Right kidney (tissue), 1 donor: ENCODE measurements around the gene TCFL5.

Experiments used
- DNase-seq: peaks from one replicate; pipeline ENCODE4 v3.0.0-alpha.2; 2016

TCFL5 gene

DNA sequence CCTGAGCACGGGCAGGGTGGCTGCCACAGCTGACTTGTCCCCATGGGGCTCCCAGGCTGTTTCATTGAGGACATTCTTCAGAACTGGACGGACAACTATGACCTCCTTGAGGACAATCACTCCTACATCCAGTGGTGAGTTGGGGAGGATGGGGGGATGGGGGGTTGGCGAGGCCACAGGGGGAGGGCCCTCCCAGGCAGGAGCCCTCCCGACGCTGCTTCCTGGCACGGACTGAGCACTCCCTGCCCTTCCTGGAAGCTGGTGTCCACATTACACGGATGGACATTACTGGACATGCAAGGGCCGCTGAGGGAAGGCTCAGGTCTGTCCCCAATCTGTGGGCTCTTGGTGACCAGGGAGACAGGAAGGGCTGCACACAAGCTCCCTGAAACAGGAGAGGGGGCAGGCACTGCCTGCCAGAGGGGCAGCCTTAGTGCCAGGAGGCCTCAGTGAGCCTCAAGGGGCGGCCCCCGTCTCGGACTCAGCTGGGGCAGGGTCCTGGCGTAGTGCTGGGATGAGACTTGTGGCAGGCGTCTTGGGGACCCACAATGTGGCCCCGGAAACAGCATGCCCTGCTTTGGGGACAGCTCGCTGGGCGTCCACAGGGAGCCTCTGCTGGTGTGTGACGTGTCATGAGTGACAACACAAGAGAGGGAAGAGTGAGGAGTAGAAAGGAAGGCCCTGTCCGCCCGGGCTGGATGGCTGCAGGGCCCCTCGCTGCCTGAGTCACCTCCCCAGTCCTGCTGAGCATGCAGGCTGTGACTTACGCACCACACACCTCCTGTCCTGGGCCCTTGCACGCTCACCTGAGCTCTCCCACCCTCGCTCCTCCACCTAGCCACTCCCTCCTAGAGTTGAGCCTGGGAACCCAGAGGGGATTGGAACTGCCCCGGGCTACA, 51.8 kb downstream of the TCFL5 start:
- no peak for DNase-seq

DNA sequence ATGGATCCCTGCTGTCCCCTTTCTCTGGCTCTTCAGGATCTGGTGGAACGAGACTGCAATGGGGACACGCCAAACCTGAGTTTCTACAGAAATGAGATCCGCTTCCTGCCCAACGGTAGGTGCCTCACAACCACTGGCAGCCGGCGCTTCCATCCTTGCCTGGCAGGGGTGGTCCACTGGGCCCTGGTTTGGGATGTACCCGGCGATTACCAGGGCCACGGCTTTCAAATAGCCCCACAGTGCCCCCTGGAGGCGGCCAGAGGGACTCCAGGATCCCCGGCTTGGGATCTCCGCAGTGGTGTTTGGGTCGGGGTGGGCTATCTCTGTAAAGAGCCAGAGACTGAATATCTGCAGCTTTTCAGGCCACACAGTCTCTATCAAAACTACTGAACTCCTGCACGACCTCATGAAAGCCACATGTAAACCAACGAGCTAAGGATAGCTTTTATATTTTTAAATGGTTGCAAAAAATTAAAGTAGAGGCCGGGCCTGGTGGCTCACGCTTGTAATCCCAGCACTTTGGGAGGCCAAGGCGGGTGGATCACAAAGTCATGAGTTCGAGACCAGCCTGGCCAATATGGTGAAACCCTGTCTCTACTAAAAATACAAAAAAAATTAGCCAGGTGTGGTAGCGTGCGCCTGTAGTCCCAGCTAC, 53.3 kb downstream of the TCFL5 start:
- DNase-seq = no peak

DNA sequence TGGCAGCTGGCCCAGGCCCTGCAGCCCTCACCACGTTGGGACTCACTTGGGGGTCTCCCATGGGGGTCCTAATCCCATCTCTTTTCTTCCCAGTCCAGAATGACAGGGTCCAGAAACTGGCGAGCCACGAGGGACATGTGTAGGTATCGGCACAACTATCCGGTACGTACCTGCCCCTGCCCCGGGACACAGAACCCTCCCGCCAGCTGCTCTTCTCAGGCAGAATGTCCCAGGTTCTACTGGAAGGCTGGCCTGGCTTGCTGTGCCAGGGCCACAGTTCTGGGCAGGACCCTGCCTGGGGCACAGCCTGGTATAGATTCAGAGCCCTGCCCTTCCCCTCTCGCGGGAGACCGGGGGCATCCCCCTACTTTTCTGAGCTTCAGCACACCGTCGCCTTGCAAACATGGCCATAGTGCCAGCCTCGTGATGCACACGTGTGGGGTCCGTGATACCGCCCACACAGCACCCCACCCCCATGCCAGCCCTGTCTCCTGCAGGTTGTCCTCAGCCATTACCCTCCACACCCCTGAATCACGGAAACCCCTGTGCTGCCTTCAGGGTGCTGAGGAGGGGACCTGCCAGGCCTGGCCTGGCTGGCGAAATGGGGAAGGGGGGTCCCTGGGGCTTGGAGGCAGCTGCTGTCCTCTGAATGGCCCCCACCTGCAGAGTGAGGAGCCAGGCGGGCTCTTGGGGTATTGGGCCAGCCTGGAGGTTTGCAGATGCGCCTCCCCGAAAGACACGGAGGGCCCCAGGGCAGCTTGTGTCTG, 54.0 kb downstream of the TCFL5 start:
- DNase-seq = no peak

DNA sequence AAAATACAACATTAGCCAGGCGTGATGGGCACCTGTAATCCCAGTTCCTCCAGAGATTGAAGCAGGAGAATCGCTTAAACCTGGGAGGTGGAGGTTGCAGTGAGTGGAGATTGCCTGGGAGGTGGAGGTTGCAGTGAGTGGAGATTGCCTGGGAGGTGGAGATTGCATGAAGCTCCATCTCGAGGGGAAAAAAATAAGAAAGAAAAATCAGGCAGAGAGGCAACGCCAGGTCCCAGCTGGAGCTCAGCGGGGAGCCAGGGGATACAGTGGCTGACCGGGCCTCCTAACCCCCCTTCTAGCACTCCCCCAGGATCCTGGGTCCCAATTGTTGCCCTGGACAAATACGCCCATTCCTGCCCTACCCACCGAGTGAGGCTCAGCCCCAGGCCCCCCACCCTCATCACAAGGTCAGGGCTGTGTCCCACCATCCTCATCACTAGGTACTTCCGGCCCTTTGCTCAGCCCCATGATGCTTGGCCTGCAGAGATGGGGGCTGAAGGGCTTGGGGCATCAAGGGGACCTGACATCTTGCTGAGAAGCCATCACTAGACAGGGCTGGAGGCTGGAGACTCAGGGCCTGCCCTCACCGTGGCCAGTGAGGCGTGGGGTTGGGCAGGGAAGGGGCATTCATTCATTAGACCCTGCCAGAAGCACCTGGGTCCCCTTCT, 55.1 kb downstream of the TCFL5 start:
- no peak for DNase-seq

DNA sequence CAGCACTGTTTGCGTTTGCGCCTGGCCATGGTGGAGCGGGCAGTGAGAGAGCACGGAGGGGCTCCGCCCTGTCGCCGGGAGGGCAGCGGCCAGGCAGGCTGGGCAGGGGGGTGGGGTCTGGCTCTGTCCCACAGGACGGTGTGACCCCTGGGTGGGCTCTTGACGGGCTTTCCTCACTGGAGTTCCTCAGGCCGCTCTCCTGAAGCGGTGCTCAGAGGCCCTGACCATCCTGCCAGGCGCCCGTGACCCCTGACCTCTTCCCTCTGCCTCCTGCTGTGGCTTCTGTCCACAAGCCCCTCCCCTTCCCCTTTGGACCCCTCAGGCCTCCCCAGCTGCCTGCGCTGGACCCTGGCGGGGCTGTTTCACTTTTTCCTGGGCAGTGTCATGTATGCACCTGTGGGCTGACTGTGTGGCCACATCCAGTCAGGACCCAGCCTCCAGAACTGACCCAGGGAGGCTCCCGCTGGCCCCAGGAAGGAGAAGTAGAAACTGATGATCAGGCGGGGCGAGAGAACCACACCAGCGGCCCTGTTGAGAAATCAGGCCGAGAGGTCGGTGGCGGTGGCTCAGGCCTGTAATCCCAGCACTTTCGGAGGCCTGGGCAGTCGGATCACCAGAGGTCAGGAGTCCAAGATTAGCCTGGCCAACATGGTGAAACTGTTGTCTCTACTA, 55.8 kb downstream of the TCFL5 start:
- no peak for DNase-seq

DNA sequence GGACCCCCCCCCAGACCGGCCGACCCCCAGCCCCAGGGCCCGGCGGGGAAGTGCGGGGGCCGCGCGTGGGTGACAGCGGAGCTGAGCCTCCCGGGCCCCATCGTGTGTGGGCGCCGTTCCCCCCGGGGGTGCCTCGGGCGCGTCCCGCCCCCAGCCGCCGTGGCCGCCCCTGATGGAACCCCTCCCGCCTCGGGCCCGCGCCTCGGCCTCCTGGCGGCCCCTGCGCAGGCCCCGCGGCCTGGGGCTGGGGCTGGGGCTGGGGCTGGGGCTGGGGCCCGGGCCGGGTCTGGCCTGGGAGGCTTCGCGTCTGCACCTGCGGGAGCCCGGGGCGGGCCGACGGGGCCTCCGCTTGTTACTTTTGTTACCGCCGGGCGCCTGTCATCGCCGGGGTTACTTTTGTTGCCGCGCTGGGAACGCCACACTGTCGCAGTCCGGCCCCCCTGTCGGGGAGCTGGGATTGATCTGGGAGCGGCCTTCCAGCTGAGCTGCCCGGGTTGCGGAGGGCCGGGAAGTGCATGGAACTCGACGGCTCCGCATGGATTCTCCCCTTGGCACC, 56.4 kb downstream of the TCFL5 start:
- DNase-seq = no peak

DNA sequence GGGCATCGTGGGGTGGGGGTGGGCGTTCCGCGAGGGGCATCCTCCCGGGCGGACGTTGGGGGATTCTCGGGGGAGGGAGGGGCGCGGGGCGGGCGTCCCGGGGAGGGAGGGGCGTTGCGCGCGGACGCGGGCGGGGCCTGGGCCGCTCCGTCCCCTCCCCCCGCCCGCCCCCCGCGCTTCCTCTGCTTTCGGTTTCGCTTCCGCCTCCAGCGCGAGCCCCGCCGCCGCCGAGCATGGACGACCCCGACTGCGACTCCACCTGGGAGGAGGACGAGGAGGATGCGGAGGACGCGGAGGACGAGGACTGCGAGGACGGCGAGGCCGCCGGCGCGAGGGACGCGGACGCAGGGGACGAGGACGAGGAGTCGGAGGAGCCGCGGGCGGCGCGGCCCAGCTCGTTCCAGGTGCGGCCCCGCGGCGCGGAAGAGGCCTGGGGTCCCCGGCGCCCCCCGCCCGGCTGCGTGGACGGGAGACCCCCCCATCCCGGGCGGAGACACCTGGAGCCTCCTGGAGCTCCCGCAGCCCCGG, 56.9 kb downstream of the TCFL5 start, which contains the start of gene OGFR:
OGFR (plus strand) TSS at position 209 of the 528 bp plus-strand sequence; CDS start at position 234, 25 bp downstream.
- DNase-seq = peak; percentile 69

DNA sequence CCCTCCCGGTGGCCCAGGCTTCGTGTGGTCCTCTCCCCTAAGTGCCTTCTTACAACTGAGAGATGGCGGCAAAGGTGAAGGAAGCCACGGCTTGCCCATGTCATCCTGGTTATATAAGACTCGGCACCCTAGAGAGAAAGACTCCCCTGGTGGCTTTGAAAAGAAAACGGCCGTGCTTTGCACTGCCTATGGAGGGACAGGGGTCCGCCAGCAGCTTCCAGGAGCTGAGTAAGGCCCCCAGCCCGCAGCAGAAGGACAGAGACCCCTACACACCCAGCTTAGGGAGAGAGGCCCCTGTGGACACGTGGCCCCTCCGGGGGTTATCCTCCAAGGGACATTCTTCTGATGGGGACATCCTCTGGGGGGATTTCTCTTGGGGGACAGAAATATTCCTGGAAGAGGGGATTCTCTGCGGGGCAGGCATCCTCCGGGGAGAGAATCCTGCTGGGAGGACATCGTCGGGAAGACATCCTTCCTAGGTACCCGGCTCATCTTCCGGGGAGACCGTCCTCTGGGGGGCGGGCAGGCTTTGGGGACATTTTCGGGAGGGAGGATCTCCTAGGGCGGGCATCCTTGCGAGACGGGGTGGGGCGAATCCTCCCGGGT, 57.5 kb downstream of the TCFL5 start:
- no peak for DNase-seq

DNA sequence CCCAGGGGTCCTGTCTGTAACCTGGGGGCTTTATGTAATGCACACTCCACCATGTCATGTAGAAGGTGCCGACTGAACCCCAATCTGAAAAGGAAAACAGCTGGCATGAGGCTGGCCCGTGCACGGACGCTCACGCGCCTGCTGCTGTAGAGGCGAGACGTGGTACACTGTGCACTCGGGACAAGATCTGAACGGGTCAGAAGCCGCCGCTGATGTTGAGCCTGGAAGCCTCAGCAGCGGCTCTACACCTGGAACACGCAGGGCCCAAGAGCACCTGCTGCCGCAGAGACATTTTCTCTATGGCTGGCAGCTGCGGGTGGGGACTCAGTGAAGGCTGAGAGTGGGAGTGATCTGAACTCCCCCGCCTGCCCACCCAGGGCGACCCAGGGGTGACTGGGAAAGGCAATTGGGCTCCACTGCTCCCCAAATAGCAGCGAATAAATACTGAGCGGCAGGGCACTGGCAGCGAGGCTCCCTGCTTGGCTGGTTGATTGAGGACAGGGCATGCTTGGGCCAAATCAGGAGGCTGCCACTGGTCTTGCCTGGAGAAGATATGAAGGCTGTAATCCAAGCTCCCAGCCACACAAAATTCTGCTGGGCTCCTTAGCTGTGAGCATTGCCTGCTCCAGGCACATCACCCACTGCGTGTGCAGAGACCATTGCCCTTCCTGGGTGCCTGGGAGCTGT, 59.5 kb downstream of the TCFL5 start:
- DNase-seq = no peak

DNA sequence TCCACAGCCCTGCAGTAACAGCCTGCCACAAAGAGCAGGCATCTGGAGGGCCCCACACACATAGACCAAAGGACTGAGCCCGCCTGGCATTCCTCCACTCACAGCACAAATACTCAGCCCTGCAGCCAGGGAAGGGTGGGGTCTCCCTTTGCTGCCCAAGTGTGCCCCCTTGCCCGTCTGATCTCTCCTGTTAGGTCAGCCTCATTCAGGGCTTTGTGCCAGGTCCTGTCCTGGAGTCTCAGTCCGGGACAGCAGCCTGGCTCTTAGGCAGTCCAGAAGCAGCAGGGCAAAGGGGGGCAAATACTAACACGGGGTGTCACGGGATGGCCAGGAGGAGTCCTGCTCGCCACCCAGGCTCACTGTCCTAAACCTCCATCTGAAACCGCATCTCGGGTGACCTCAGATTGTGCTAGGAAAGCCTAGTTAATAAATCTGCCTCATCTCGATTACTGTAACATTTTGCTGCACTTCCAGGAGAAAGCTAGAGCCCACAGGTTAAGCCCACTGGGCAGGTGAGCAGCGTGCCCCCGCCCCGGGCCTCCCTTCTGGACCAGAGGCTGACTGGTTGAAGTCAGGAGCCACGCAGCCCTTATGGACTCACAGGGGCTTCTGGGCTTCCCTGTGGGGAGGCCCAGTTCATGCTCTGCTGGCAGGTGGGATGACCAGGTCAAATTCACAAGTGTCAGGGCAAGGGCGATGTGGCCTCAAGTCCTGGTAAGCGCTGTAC, 60.2 kb downstream of the TCFL5 start:
- DNase-seq = no peak

DNA sequence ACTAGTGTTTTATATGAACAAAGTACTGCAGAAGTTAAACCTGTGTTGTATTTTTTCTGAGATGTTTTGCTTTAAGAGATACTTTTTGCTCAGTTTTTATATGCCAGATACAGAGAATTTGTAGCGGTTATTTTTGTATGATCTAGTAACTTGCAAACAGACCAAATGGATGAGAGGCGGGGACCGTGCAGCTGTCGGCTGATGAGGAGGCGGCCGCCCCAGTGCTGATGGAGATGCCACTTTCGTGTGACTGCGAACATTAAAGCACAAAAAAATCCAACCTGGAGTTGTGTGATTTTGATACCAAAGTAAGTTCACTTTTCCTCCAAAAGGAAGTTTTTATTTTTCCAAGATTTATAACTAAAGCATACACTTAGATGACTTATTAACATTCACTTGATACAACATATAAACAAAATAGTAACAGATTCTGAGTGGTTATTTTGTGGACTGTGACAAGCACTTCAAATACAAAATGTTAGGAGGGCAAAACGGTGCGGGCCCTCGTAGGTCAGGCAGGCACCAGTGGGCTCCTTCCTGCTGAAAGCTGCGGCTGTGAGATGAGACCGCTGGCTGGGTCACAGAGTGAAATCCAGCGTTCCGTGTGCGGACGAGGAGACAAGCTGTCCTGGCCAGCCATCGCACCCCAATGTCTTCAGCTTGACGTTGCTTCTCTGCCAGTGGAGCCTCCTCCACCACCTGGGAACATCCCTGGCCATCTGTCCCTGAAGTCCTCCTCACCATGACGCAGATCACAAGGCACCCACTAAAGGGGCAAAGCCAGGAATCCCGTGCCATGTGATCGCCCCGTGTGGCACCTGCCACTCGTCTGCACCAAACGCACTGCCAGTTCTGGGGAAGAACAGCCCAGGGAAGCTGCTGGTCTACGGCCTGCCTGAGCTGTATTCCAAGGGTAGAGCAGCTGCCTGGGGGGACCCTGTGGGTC, 61.0 kb downstream of the TCFL5 start:
- DNase-seq = no peak

DNA sequence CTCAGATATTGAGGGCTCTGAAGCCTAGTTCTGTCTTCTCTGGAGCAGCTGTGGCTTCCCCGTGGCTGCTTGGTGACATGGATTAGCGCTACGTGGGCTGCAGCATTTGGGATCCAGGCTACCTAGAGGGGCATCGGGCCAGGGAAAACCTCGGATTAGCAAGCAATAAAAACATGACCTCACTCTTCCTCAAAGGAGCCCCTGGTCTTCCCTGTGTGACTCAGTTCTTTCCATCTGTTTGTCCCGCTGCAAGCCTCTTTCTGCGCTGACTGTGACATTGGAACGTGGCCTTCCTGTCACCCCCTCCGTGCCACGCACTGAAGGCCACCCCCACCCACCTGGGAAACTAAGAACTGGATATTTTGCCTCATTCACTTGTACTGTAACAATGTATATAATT, 61.7 kb downstream of the TCFL5 start:
- no peak for DNase-seq

DNA sequence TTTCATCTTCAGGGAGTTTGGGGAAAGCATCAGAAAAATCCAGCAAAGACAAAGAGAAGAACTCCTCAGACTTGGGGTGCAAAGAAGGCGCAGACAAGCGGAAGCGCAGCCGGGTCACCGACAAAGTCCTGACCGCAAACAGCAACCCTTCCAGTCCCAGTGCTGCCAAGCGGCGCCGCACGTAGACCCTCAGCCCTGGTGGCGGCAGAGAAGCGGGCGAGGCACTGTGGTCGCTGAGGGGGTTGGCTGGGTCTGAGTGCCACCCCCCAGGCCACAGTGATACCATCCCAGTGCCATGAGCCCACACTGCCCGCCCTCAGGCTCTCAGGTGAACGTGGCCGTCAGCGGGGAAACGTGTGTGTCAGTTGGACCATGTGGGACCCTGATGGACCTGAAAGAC, 62.2 kb downstream of the TCFL5 start:
- no peak for DNase-seq

DNA sequence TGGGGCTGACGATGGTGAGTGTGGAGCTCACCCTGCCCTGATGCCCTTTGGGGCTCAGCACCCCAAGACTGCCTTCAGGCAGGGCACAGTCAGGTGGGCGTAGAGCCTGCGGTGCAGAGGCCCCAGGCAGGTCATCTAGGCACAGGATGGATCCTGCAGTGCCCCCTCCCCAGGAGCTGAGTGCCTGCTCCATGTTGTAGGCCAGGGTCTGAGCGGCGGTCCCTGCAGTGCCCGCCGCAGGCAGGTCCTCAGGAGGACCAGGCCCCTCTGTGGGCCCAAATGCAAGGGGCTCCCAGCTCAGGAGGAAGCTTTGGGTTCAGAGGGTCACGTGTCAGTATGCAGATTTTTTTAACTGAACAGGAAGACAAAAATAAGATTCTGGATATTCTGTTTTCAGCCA, 62.6 kb downstream of the TCFL5 start:
- no peak for DNase-seq

DNA sequence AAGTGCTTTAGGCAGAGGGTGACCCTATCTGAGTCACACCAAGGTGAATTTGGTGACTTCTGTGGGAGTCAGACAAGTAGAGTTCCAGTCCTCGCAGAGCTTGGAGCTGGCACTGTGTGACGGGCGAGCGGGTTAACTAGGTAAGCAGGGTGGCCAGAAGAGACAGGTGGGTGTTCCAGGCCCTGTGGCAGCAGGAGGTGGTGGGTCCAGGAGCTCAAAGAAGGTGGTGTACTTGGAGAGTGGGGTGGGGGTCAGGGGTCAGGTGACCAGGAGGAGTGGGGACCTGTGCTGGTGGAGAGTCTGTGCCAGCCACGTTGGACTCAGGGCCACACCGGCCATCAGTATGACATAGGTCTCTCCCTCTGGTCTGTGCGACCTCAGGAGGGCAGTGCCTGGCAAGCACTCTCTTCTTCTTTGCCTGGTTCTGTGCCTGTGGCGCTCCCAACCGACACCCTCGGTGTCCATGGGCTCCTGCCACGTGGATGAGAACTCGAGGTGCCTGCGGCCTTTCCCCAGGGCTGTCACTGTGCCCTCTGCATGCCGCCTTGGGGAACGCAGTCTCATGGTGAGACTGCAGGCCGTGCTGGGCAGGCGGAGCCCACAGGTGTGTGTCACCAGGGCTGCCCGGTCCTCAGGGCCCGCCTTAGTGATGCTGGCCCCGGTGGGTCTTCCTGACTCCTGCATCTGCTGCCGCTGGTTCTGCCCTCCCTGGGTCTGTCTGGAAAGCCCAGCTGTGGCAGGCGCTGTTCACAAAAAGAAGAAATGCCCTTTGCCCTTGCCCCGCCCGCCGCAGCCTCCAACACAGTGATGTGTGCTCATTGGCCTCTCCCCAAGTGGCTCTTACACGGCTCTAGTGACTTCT, 63.7 kb downstream of the TCFL5 start:
- DNase-seq = no peak

DNA sequence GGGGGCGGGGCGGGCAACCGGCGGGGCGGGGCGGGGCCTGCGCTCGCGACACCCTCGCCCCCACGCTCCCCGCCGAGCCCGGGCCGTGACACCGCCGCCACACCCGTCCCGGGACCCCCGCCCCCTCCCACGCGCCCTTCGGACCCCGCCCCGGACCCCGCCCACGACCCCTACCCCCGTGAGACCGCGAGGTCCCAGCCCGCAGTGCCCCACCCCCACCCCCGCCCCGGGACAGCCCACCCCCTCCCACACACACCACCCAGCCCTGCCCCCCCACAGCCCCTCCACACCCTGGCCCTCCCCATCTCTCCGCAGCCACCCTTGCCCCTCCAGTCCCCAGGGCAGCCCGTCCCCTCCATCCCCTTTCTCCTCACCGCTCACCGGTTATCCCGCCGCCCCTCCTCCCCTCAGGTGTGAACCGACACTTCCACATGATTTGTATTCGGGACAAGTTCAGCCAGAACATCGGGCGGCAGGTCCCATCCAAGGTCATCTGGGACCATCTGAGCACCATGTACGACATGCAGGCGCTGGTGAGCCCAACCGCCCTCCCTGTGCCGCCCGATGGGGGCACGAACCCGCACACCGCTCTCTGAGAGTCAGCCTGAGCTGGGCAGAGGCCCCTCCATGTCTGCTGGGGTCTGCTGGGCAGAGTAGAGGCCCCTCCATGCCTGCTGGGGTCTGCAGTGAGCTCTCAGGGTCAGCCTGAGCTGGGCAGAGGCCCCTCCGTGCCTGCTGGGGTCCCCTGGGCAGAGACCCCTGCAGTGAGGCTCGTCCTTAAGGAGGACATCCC, 64.7 kb downstream of the TCFL5 start:
- DNase-seq = no peak
